Occipital lobe (tissue), 2 donors: Measurements from ENCODE around the gene URB1. TPM values are rescaled to one million over a fixed set of nuclear protein-coding genes. Genes with fewer than 3 reads are reported as not detected.
"Not testable (repeated sequence)": the region's sequence is repeated elsewhere in the genome, so short reads cannot be mapped to it uniquely, and the experiment has no call there.

Experiments
- DNase-seq: peaks from one replicate; lab custom pipeline; 2025; lab: John Stamatoyannopoulos, UW
- total RNA-seq: library from RNA; depleted of rRNA; stranded (reverse); fragments of >200 nt; gene quantifications from one replicate; pipeline ENCODE4 v1.2.3, GENCODE V29; 2014

URB1 gene
- total RNA-seq, 1 donor from 2014 or later = 13.1 TPM

- DNase-seq = no peak
These were observed 15.3 kb downstream of the URB1 start for GRCh38 chr21:32377506-32377905.

DNA sequence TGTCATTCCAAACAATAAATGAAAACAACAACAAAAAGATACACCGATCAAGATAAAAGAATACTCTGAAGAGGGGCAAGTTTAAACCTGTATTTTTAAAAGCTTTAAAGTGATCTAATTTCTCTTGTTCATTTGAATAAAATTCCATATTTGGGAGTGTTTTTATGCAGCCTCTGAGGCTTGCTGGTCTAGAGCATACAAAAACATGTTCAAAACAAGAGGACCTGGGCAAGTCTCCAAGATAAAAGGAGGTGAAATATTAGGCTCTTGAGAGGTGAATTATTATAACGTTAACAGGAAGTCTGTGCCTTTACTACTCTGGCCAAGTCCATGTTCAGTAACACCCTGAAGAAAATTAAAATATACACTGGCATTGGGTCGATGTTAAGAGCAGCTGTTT lies 20.1 kb downstream of the URB1 start:
- DNase-seq = no peak

DNA sequence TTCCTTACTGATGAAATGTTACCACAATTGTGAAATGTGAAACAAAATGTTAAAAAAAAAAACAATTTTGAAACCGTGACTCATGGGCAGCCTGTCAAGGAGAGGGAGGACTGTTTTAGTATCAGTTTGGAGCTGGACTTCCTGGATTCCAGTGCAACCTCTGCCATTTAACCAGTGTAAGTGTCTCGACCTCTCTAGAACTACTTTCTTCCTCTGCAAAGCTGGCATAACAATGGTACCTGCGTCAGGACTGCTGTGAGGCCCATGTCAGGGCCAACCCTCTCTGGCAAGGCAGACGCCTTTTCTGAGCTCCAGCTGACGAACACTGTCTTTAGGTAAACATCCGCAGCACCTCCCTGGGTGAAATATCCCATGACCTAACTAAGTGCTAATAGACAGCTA lies 20.9 kb downstream of the URB1 start:
- no peak for DNase-seq

GRCh38 chr21:32370998-32371766 lies 21.6 kb downstream of the URB1 start:
- DNase-seq = no peak

GRCh38 chr21:32368961-32369360 lies 23.9 kb downstream of the URB1 start:
- not testable (repeated sequence) for DNase-seq

DNA sequence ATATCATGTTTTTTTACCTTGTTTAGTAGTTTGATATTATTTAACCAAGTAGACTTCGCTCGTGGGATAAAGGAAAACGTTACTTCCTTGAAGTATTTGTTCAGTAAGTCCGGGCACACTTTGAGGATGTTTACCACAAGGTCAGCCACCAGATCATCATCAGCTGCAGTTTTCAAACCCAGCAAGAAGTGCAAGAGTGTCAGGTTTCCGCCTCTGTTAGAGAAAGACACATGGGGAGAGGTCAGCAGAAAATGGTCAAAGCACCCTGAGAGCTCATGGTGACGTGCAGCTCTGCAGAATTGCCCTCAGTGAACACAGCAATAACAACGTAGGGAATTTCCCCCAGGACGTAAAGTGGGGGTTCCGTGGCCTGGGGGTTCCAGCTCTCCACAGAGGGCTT lies 24.4 kb downstream of the URB1 start:
- no peak for DNase-seq

GRCh38 chr21:32367158-32367557 lies 25.7 kb downstream of the URB1 start:
- DNase-seq = no peak

DNA sequence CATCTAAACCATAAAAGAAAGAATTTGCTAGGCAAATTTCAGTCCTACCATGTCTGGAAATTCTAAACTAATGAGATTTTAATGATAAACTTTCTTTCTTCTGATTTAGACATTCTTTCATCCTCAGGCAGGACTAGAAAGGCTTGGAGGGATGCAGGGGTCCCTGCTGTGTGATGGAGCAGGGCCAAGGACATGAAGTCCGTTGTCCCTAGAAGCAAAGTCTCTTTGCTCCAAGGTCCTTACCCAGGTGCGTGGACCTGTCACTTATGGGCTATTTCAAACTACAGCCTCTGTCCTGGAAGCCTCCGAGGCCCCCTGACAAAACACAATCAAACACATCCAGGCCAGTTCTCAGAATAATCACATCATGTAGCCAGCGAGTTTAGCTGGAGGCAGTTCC lies 26.6 kb downstream of the URB1 start:
- DNase-seq = no peak

DNA sequence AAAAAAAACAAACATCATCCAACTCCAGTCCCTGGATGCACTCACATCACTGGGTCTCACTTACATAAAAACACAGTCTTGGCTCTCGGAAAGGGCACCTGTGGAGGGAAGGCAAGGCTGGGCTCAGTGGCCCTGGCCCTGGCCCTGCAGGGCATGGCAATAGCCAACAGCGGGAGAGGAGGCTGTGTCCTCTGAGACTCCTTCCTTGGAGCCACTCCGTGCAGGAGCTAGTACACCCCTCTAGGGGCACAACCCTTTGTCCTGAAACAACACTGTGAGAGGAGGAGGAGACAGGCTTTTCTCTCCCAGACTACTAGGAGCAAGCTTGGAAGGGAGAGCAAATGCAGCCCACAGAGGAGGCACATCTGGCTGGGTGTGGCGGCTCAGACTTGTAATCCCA lies 28.0 kb downstream of the URB1 start:
- no peak for DNase-seq

DNA sequence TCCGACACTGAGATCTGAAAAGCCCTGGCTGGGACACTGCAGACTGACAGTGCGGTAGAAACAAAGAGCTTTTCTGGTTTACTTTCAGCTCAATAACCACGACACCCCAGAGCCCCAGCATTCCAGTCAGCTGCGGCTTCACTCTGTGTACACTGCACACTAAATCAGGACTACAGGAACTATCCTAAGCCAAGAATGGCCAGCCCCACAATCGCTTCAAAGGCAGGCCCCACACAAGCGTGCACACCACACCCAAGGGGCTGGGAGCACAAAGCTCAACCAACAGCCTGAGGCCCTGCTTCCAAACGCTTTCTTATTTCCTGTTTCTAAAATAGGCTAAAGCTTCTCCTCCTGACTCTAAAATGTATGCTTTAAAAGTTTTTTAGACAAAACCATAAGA lies 28.4 kb downstream of the URB1 start:
- DNase-seq = no peak

DNA sequence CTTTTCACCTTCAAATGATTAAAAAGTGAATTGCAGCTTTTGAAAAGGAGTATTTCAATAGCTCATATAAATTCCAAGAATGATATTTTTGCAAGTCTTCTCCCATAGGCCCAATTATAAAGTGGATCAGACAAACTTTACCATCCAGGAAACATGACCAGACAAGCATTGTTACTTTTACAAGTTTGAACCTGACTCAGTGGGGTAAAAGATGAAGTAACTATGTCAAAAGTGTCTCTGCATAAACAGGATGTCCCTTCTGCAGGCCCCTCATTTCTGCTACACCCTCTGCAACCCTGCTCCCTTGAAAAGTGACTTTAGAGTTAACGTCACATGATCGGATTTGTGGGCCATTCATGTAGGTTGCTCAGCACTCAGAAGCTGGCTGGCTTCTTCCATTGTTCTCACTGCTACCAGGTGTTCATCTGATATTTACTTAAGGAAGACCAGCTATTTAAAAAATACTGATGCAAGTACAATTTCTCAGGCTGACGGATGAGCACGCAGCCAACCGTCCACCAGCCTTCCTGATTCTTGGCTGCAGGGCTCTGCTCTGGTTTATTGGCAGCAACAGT lies 32.3 kb downstream of the URB1 start:
- DNase-seq = no peak

GRCh38 chr21:32359719-32360260 lies 33.0 kb downstream of the URB1 start:
- DNase-seq = no peak

DNA sequence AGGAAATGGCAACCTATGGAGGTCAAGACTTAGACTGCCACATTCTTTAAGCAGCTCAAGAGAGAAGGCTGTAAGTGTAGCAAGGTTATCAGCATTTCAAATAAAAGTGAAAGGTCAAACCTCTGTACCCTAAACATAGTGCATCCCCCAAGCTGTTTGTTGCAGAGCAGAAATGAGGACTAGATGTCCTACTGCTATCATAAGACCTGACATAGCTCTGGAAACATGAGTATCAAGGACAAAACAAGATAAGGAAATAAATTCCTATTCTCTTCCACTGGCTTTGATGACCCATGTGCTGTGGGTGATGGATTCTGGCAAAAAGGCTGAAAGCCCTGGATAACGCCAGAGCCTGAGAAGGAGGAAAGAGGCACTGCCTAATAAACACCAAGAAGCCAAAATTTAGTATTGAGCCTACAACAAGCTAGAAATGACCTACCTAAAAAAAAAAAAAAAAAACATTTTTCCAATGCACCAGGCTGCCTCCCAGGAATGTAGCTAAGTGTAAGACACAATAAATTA lies 35.9 kb downstream of the URB1 start:
- DNase-seq = no peak

DNA sequence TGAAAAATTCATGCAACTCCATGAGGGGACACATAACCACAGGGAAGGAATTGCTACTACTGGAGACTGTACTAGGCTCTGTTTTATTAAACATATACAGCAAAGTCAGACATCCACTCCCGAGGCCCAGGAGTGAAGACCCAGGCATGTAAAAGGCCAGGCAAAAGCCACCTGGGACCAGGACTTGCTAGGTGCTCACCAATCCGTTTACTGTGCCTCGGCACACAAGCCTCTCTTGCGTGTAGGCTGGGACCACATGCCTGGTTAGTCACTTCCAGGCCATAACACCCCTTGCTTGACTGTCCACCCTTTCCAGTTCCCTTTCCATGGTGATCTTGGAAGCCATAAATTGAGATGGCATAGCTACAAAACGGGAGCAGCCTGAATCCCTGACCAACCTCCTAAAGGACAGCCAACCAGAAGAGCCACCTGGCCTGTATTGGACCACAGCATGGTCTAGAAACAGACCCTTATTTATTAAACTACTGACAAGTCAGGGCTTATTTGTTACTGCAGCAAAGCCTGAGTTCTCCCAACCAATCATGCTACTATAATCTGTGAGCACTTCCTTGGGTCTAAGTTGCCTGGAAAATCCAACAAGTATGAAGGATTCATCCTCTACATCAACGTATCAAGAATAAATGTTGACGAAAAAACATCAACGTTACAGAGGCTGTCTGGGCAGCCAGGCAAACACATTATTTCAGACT lies 39.7 kb downstream of the URB1 start:
- DNase-seq = no peak

GRCh38 chr21:32352526-32352925 lies 40.3 kb downstream of the URB1 start:
- no peak for DNase-seq

GRCh38 chr21:32351428-32351827 lies 41.4 kb downstream of the URB1 start:
- DNase-seq = no peak

DNA sequence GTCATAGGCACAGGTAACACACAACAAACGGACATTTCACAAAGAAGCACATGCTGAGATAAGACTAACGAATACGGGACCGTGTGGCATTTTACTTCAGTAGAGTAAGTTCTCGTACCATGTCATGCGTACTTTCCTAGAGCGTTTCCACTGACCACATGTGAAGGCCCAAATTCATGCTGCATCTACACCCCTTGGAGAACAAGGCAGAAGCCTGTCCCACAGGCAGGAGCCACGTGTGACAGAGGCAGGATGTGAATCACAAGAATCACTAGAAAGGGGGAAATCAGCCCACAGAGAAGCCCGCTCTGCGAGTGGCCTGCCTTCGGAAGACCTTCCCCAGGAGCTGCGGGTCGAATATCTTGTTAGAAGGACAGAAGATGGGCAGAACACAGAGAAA lies 41.8 kb downstream of the URB1 start:
- no peak for DNase-seq

GRCh38 chr21:32350211-32350980 lies 42.4 kb downstream of the URB1 start:
- DNase-seq = no peak

- no peak for DNase-seq
These were observed 43.4 kb downstream of the URB1 start for GRCh38 chr21:32349333-32349944.

DNA sequence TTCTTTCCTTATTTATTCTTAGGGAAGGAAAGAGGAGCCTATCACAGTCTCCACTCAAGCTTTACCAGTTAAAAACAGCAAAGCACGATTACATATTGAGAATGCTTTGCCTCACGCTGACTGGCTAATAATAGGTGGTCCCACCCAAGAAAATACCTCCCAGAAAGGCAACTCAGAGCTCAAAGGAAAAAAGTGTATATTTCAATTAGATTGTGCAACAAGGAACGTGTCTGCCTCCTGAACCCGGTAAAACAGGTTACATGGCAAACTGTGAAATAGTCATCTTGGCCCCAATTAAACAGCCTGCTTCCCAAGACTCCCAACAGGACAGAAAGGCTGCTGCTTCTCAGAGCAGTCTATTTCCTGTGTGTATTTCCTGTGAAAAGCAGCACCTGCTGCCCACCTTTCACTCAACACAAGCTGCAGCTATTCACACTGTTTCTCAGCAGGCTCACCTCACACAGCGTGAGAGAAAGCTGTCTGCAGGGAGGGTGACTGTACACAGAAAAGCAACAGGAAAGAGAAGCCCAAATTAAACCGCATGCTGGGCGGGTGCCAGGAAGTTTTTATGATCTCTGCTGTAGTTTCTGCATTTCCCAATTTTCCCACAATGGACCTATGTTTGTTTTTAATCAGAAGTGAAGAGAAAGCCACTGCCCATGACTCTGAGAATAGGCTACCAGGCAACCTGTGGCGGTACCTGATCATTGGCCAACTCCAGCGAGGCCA lies 44.0 kb downstream of the URB1 start:
- no peak for DNase-seq
